Epithelial cell of esophagus (primary cell): Measurements from ENCODE around the gene KCNH6.

Source experiments
- DNase-seq: peaks from one replicate; pipeline ENCODE4 v3.0.0; 2010; ENCODE audit warnings: low read depth
- H3K4me3 ChIP-seq: 2 replicates; pipeline ENCODE4 v1.5.1; 2011; ENCODE audit warnings: mild to moderate bottlenecking, low read length, control low read depth
- CTCF ChIP-seq: IDR thresholded peaks from 2 replicates; pipeline ENCODE4 v1.5.1; 2011; ENCODE audit warnings: low read depth, mild to moderate bottlenecking, low read length, control low read depth, inconsistent platforms; ENCODE audit not compliant: insufficient read depth; ENCODE audit errors: missing control alignments

The KCNH6 gene

GRCh38 chr17:63588797-63589196 is 65.6 kb downstream of the KCNH6 start:
- no peak for TF ChIP-seq CTCF
- no peak overlapping the region for H3K4me3 ChIP-seq
- DNase-seq: no peak

- peak; percentile 41 for DNase-seq
- H3K4me3 ChIP-seq: no peak overlapping the region
- no peak for TF ChIP-seq CTCF
These were observed 66.5 kb downstream of the KCNH6 start for GRCh38 chr17:63589646-63590045.

GRCh38 chr17:63592797-63593196 is 69.6 kb downstream of the KCNH6 start:
- no peak for DNase-seq
- no peak overlapping the region for H3K4me3 ChIP-seq
- no peak for TF ChIP-seq CTCF

GRCh38 chr17:63595132-63595531 is 72.0 kb downstream of the KCNH6 start:
- DNase-seq: no peak
- TF ChIP-seq CTCF: no peak
- no peak overlapping the region for H3K4me3 ChIP-seq
